CD14-positive monocyte (primary cell): Measurements from ENCODE around the gene ARRB2. TPM values are rescaled to one million over a fixed set of nuclear protein-coding genes. Genes with fewer than 3 reads are reported as not detected.

Experiments
- DNase-seq, 3 donors: peaks; one replicate each; pipeline ENCODE4 v3.0.0-alpha.2; 2011 to 2022
- H2AFZ ChIP-seq: 2 replicates; pipeline ENCODE4 v1.6.0; 2012; ENCODE audit warnings: mild to moderate bottlenecking, low read depth, low read length, inconsistent platforms; ENCODE audit not compliant: insufficient read depth, poor library complexity, severe bottlenecking
- H3K27ac ChIP-seq, 2 donors: 1 replicate in 1 of 2; 2 replicates in 1 of 2; pipeline ENCODE4 v1.5.1; 2012 to 2013; ENCODE audit warnings: low read length in 2 of 2, control low read depth in 1 of 2, inconsistent platforms in 1 of 2, low read depth in 1 of 2, mild to moderate bottlenecking in 1 of 2
- H3K27me3 ChIP-seq, 2 donors: one replicate each; pipeline versions ENCODE4 v1.6.0 to v1.6.1; 2011 to 2013; ENCODE audit warnings: low read length in 2 of 2; ENCODE audit not compliant: control insufficient read depth in 2 of 2, insufficient read depth in 2 of 2
- H3K36me3 ChIP-seq, 2 donors: replicated peaks in 1 of 2; 1 replicate in 1 of 2; 2 replicates in 1 of 2; pipeline versions ENCODE4 v1.5.1 to v1.6.1; 2012 to 2013; ENCODE audit warnings: low read length in 2 of 2, control low read depth in 1 of 2, inconsistent platforms in 1 of 2, mild to moderate bottlenecking in 1 of 2; ENCODE audit not compliant: insufficient read depth in 2 of 2, control insufficient read depth in 1 of 2
- H3K4me1 ChIP-seq, 2 donors: 1 replicate in 1 of 2; 2 replicates in 1 of 2; pipeline versions ENCODE4 v1.5.1 to v1.6.1; 2012 to 2013; ENCODE audit warnings: low read length in 2 of 2, control low read depth in 1 of 2, inconsistent platforms in 1 of 2, mild to moderate bottlenecking in 1 of 2, moderate library complexity in 1 of 2; ENCODE audit not compliant: insufficient read depth in 2 of 2, control insufficient read depth in 1 of 2
- H3K4me2 ChIP-seq: replicated peaks from 2 replicates; pipeline ENCODE3; 2012; ENCODE audit warnings: low read length, moderate library complexity, mild to moderate bottlenecking; ENCODE audit not compliant: poor library complexity, severe bottlenecking; ENCODE audit errors: extremely low read depth
- H3K4me3 ChIP-seq, 3 experiments: fragments of 200-600 bp in 1 of 3; sonication (generic) in 1 of 3; replicated peaks in 1 of 3; 1 replicate in 2 of 3; 2 replicates in 1 of 3; pipeline ENCODE4 v1.5.1; 2011 to 2013; ENCODE audit warnings: low read length in 3 of 3, mild to moderate bottlenecking in 3 of 3, control low read depth in 2 of 3, low read depth in 2 of 3, inconsistent platforms in 1 of 3, moderate library complexity in 1 of 3
- H3K79me2 ChIP-seq: 2 replicates; pipeline ENCODE4 v1.6.0; 2012; ENCODE audit warnings: mild to moderate bottlenecking, control low read depth, inconsistent platforms, low read length, moderate library complexity; ENCODE audit not compliant: insufficient read depth
- H3K9ac ChIP-seq: 2 replicates; pipeline ENCODE4 v1.6.0; 2017; ENCODE audit warnings: low read length, mild to moderate bottlenecking; ENCODE audit not compliant: insufficient read depth, poor library complexity, severe bottlenecking
- H3K9me3 ChIP-seq, 2 donors: replicated peaks in 1 of 2; 1 replicate in 1 of 2; 2 replicates in 1 of 2; pipeline versions ENCODE4 v1.5.1 to v1.6.1; 2012 to 2013; ENCODE audit warnings: low read length in 2 of 2, control low read depth in 1 of 2; ENCODE audit not compliant: control insufficient read depth in 1 of 2, insufficient read depth in 1 of 2
- H4K20me1 ChIP-seq: 2 replicates; pipeline ENCODE4 v1.6.0; 2012; ENCODE audit warnings: mild to moderate bottlenecking, low read length, control low read depth, moderate library complexity; ENCODE audit not compliant: insufficient read depth
- H3K27ac Mint-ChIP-seq, 7 donors: one replicate each; pipeline ENCODE4 v1.8.0; 2020; ENCODE audit warnings: mild to moderate bottlenecking in 7 of 7, mixed read lengths in 7 of 7, moderate library complexity in 6 of 7, inconsistent platforms in 2 of 7
- H3K27me3 Mint-ChIP-seq, 3 donors: one replicate each; pipeline ENCODE4 v1.8.0; 2021 to 2022; ENCODE audit warnings: low read depth in 3 of 3, mild to moderate bottlenecking in 3 of 3, mixed read lengths in 3 of 3, moderate library complexity in 3 of 3, inconsistent platforms in 1 of 3
- H3K36me3 Mint-ChIP-seq, 2 donors: one replicate each; pipeline ENCODE4 v1.8.0; 2020; ENCODE audit warnings: mixed read lengths in 2 of 2, inconsistent platforms in 1 of 2, mild to moderate bottlenecking in 1 of 2
- H3K4me1 Mint-ChIP-seq: one replicate; pipeline ENCODE4 v1.8.0; 2020; ENCODE audit warnings: mild to moderate bottlenecking, mixed read lengths
- H3K4me3 Mint-ChIP-seq, 2 donors: one replicate each; pipeline ENCODE4 v1.8.0; 2020; ENCODE audit warnings: mild to moderate bottlenecking in 2 of 2, mixed read lengths in 2 of 2, moderate library complexity in 1 of 2
- H3K9me3 Mint-ChIP-seq, 7 donors: one replicate each; pipeline ENCODE4 v1.8.0; 2020 to 2022; ENCODE audit warnings: mixed read lengths in 7 of 7, mild to moderate bottlenecking in 6 of 7, moderate library complexity in 6 of 7, inconsistent platforms in 2 of 7
- CTCF ChIP-seq: fragments of 200-600 bp; IDR thresholded peaks from one replicate; pipeline ENCODE4 v1.8.0; 2022; ENCODE audit warnings: antibody characterized with exemption, mild to moderate bottlenecking
- WGBS: methylation state at CpG from one replicate; pipeline ENCODE4 v1.1.5; 2013; ENCODE audit warnings: missing lambda C conversion rate; ENCODE audit not compliant: insufficient coverage; 5-methylcytosine and 5-hydroxymethylcytosine counted together
- intact Hi-C, 2 donors: fragments of 100-400 bp; cut with micrococcal nuclease; formaldehyde crosslinking; loops; one replicate each; pipeline versions ENCODE4 v1.15.0 to v1.15.1; 2023
- polyA plus RNA-seq, 3 donors: library from polyadenylated mRNA; depleted of rRNA in 1 of 3; unstranded in 2 of 3; stranded (reverse) in 1 of 3; fragments of 300-500 nt in 2 of 3; fragments of >200 nt in 1 of 3; fragmentation: Illumina TruSeq in 2 of 3; gene quantifications; 1 replicate in 2 of 3; 2 replicates in 1 of 3; pipeline ENCODE4 v1.2.3, GENCODE V29; 2012 to 2021

The ARRB2 gene
- polyA plus RNA-seq, 3 donors, result 134 to 760 (median 150) TPM

- Histone ChIP-seq H3K79me2 (peaks cover 29% of the 10 kb centered on the region), H3K4me1 (peaks cover 40 to 44% of the 10 kb centered on the region in 2 donors), H2AFZ (no peak overlapping the region), H3K9me3 (peaks cover 0 to 4% of the 10 kb centered on the region in 2 donors), H3K4me3 (no peak overlapping the region), H4K20me1 (peaks cover 19% of the 10 kb centered on the region), H3K27ac (no peak overlapping the region), H3K4me2 (no peak overlapping the region), H3K9ac (no peak overlapping the region), H3K36me3 (peaks cover 0 to 2% of the 10 kb centered on the region in 2 donors), H3K27me3 (no peaks in the 10 kb centered on the region)
- peaks cover 0 to 9% (median 5%) of the 10 kb centered on the region in 7 donors for H3K9me3 Mint-ChIP-seq
- H3K4me3 Mint-ChIP-seq, result peak overlapping the region in 1 of 2 donors; percentile 9
- peaks cover 41% of the 10 kb centered on the region for H3K4me1 Mint-ChIP-seq
- no peak overlapping the region for H3K27ac Mint-ChIP-seq
- no peak for TF ChIP-seq CTCF
- H3K27me3 Mint-ChIP-seq, result peaks cover 0 to 4% (median 0%) of the 10 kb centered on the region in 3 donors
- H3K36me3 Mint-ChIP-seq, result peaks cover 4 to 12% of the 10 kb centered on the region in 2 donors
- no peak for DNase-seq
- intact Hi-C loops, result no loop called here
- WGBS, result 80% methylated on average over 4 of the region's 8 CpGs
Measured at GRCh38 chr17:4708436-4708835, 2.0 kb upstream of the ARRB2 start.

- Histone ChIP-seq H2AFZ (no peak overlapping the region), H3K27ac (peak overlapping the region; percentile 93 to 98), H3K9ac (peak overlapping the region; percentile 96), H3K4me2 (peak overlapping the region; percentile 86), H3K9me3 (peaks cover 0 to 4% of the 10 kb centered on the region in 2 donors), H3K4me3 (peak overlapping the region; percentile 74 to 99 (median 93)), H3K4me1 (peaks cover 54 to 59% of the 10 kb centered on the region in 2 donors), H3K79me2 (peaks cover 49% of the 10 kb centered on the region), H4K20me1 (peaks cover 45% of the 10 kb centered on the region), H3K36me3 (peaks cover 10 to 18% of the 10 kb centered on the region in 2 donors), H3K27me3 (no peaks in the 10 kb centered on the region)
- Mint-ChIP-seq H3K4me1 (peaks cover 54% of the 10 kb centered on the region), H3K27me3 (peaks cover 0 to 4% (median 0%) of the 10 kb centered on the region in 3 donors), H3K9me3 (peaks cover 0 to 9% (median 5%) of the 10 kb centered on the region in 7 donors), H3K4me3 (peak overlapping the region; percentile 97 to 98), H3K27ac (peak overlapping the region; percentile 97 to 99 (median 99)), H3K36me3 (peaks cover 17 to 30% of the 10 kb centered on the region in 2 donors)
- DNase-seq, result peak; percentile 89 to 93 (median 89)
- TF ChIP-seq CTCF, result no peak
- WGBS, result under 1% methylated on average over 31 of the region's 57 CpGs
- intact Hi-C loops, result loop anchor here (1.0 to 5.0 kb wide), 5 partner anchors 20 to 178 kb away; partner anchors contain the start of genes MED11 (in 1 of the 2) and PSMB6 (in 1 of the 2)
Measured at GRCh38 chr17:4710693-4711634, 532 bp downstream of the ARRB2 start.
